ENCODE results near the gene ZNF83.

Gene ZNF83

DNA sequence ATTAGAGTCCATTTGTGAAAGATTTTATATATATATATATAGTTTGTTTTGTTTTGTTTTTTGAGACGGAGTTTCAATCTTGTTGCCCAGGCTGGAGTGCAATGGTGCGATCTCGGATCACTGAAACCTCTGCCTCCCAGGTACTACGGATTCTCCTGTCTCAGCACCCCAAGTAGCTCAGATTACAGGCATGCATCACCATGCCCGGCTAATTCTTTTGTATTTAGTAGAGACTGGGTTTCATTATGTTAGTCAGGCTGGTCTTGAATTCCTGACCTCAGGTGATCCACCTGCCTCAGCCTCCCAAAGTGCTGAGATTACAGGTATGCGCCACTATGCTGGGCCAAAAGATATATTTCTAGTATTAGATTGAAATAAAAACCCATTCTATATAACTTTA, 72.0 kb downstream of the ZNF83 start:
- no peak for DNase-seq

All from DMS79 treated with DMSO at 0.1 percent for 48 hours (cell line).